Hematopoietic multipotent progenitor cell treated with erythropoietin and hydrocortisone succinate and interleukin-3 and kit ligand, for 8 days (in vitro differentiated cells): ENCODE data around the gene DGKH.

Experiments used
- DNase-seq: peaks from one replicate; pipeline ENCODE4 v3.0.0-alpha.2; 2015

The DGKH gene

DNA sequence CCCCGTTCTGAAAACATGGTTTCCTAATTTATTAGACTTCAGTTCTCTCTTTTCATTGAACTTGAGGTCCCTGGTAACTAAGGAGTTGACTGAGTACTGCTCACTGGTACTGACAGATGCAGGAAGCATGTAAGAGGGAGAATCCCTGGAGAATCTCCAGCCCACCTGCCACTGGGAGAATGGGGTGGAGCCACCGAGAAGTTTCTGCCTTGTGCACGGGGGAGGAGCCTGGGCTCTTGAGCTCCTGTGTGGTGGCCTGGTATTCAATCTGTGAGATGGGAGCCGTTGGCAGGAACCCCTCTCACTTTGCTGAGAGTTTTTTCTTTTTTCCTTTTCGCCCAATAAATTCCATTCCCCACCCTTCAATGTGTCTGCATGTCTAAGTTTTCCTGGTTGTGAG is 210.3 kb downstream of the DGKH start:
- DNase-seq, result no peak

DNA sequence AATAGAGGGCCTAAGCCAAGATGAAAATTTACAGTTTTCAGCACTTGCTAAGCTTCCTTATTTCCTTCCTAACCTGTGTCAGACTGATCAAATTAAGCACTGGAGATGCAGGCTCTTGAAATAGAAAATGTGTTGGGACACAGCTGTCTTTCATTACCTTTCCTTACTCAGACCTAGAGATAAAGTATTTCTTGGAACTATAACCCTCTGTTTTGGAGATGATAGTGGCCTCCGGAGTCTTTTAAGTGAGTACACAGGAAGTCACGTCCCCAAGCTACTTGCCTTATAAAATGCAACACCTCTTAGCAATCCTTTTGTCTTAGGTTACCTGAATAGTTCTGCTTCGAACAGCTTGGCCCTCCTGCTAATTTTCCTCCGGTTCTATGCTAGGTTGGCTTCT is 211.1 kb downstream of the DGKH start:
- DNase-seq, result peak; percentile 79

DNA sequence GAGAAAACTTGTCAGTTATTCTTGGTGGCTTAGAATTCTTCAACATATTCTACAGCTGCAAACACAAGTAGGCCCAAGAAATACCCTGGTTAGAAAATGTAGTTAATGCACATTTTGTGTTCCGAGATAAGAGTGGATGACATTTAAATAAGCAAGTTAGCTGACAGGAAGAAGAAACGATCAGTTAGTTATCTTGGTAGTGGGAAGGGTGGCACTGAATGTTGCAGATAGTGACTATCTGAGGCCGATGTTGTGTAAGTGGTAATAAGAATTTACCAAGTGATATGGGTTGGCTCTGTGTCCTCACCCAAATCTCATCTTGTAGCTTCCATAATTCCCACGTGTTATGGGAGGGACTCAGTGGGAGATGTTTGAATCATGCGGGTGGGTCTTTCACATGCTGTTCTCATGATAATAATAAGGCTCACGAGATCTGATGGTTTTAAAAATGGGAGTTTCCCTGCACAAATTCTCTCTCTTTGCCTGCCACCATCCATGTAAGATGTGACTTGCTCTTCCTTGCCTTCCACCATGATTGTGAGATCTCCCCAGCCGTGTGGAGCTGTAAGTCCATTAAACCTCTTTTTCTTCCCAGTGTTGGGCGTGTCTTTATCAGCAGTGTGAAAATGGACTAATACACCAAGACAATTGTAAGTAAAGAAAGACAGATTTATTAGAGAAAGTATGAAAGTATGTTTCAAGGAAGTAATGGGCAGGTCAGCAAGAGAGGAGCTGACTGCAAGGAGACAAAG is 212.6 kb downstream of the DGKH start:
- peak; percentile 60 for DNase-seq

DNA sequence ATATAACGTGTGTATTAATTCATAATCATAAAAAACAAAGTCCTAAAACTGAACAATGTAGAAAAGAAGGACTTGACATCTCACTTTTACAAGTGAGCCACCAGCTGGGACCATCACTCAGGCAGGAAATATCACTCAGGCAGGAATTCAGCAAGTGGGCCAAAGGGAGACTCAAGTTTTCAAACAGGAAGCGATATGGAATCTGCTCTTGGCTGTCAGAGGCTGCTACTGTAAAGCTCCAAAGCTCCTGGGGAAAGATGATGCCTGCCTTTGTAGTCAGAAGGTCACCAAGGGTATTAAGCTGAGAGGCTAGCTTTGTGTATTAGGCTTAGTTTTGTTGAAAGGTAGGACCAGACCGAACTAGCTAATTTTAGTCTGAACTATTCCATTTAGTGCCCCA is 218.0 kb downstream of the DGKH start:
- no peak for DNase-seq

DNA sequence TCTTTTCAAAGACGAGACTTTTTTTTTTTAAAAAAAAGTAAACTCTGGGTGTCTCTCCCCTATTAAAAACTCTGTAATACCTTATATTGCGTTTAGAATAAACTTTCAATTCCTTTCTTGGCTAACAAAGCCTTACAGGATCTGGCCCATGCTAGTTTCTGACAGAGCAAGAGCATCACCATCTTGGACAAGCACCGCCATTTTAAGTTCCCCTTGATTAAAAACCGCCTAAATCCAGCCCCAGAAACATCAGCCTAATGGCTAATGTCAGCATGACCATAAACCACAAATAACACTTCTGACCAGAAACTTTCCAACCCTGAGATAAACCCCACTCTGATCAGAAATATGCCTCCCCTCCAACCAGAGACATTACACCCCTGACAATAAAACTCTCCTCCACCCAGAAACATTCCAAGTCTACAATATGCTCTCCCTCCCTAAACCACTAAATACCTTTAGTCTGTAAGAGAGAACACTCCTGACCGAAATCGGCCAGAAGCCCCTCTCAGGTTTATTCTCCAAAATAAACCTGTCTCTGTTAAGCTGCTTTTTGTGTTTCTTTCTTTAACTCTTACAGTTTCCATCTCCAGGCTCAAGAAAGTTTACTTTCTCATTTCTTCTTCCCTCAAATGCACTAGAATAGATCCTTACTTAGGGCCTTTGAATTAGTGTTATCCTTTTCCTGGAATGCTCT is 221.9 kb downstream of the DGKH start:
- DNase-seq, result no peak

DNA sequence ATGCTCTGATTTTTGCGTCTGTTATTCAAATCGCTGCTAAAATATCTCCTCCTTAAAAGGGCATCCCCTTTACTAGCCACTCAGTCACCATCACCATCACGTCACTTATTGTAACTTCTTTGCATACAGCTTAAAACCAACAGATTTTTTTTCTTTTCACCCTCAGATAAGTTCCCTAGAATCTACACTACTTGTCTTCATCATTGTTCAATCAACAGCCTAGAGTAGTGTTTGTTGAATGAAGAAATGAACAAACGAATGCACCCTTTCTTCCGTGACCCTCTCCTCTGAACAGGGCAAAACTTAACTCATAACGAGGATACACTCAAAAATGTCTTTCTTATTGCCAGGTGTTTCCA is 222.4 kb downstream of the DGKH start:
- DNase-seq, result no peak

DNA sequence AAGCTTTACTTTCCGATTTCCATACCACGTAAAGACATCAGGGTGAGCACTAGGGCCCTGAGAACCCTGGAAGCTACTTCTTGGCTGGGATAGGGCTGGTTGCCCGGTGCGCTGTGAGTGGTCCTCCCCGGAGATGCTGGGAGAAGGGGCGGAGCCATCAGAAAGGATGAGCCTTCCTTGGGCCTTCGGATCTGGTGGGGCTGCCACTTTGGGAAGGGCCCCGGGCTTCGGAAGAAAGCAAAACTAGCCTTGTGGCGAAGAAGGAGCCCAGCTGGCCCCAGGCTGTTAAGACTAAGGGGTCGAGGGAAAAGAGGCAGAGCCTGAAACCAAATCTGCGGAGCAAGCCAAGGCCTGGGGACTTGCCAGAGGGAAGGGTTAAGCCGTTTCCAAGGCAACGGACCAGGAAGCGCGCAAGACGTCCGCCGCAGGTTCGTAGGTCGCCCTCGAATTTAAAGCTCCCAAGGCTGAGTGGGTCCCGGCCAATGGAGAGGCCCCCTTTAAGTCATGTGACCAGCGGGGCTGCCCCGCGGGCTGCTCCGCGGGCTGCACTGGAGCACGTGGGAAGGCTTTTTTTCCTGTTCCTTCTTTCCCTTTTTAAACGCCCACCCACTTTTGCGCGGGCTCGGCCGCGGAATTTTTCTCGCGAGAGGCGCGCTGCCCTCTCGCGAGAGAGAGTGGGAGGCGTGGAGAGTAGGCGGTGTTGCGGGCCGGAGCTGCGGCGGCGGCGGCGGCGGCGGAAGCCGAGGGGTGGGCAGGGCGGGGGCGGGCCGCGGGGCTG is 223.1 kb downstream of the DGKH start:
- DNase-seq, result peak; percentile 97

DNA sequence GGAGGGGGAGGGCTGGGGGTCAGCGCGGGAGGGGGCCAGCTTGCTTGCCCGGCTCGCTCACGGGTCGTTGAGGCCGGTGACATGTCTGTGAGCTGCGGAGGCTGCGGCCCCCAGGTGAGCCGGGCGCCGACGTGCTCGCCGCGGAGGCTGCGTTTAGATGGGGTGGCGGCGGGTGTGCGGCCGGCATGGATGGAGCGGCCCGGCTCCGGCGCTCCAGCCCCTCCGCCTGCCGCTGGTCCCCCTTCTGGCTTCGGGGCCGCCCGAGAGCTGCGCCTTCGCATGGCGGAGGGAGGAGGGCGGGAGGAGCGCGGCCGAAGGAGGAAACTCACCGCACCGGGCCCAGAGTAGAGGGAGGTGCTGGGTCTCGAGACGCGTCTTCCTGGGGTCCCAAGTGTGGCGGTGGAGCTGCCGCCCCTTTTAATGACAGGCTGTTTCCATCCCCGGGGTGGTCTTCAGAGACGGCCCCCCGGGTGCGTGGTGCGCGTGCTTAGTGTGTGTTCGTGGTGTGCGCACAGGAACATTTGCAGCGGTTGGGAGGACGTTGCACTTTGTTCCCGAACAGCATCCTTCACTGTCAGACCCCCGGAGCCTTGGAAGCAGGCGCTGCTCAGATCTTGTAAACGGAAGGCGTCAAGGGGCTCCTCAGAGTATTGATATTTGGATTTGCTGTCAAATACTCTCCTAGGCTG is 223.8 kb downstream of the DGKH start, which contains the start of gene AKAP11:
Gene AKAP11 (plus strand): TSS at position 38 of the 689 bp plus-strand sequence. CDS start 14,197 bp downstream, outside the sequence.
- peak; percentile 48 for DNase-seq

DNA sequence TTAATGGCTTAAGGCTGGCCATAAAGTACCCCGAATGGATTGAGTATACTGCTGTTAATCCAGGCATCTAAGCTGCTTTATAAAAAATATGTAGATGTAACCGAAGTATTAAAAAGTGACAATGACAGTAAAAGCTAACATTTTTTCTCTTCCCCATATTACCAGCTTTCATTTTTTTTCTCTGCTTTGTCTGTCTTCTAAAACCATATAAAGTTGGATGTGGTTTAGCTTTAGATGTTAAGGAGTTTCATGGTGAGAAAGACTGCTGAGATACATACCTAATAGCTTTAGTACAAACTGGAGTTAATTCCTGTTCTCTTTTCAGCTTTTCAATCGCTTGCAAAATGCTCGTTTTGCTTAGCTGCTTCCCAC is 224.3 kb downstream of the DGKH start:
- peak; percentile 25 for DNase-seq

DNA sequence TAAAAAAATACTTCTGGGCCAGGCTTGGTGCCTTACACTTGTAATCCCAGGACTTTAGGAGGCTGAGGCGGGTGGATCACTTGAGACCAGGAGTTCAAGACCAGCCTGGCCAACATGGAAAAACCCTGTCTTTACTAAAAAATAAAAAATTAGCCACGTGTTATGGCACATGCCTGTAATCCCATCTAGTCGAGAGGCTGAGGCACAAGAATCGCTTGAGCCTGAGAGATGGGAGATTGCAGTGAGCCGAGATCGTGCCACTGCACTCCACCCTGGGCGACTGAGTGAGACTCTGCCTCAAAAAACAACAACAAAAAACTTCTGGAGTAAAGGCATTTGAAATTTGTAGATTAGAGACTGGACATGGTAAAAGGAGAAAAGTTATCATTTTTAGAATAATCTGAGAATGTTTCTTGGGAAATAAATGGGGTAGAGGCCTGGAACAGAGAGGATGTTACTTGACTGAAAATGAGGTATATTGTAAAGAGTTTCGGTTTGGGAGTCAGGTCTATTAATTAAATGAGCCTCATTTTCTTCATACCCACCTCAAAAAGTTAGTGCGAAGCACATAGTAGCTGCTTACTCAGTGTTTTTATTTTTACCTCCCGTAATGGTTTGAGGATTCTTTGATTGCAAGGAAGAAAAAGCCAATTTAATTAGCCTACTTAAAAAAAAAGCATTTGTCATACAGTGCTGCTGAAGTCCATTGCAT is 226.1 kb downstream of the DGKH start:
- DNase-seq, result no peak

DNA sequence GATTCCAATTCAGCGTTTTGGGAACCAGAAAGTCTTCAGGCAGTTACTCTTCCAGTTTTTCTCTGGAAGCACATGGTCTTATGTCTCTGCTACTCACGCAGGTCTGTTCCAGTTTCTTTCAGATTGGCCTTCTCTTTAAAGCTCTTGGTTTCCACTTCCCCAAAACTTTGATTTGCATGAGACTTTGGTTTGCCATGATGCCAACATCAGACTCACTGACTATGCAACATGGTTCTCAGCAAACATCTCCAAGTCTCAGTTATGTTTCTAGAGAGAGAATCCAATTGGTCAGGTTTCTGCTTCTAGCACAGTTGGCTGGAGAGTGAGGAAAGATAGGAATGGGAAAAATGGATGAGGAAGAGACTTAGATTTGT is 226.6 kb downstream of the DGKH start:
- DNase-seq, result no peak

DNA sequence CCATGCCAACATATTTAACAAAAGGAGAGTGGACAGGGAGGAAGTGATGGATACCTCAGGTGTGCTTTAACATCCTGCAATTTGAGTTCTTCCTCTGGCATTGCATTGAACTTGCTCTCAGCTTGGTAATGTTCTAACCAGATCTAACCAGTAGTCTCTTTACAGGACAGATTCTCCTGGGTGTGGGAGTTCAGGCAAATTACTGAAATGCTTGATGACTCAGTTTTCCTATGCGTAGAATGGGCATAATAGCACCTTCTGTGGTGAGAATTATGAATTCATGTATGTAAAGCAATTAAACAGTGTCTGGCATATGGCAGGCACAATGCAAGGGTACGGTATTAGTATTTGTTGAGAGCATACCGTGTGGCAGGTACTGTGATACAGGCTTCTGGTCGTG is 227.1 kb downstream of the DGKH start:
- DNase-seq, result no peak

DNA sequence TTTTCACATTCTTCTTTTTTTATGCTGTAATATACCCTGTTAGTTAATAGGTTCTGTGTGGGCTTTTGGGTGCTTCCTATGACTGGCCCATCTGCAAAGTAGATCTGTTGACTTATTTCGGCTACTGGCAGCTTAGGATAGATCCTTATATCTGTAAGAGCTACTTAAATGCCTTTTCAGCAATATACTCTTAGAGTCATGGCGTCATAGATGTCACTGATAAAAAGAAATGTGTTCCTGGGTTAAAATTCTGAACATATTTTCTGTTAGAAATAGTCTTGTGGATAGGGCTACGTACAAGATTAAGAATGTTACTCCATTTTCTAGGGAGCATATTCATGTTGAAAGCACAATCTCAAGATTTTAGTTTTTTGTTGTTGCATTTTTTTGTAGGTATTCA is 228.2 kb downstream of the DGKH start:
- no peak for DNase-seq

DNA sequence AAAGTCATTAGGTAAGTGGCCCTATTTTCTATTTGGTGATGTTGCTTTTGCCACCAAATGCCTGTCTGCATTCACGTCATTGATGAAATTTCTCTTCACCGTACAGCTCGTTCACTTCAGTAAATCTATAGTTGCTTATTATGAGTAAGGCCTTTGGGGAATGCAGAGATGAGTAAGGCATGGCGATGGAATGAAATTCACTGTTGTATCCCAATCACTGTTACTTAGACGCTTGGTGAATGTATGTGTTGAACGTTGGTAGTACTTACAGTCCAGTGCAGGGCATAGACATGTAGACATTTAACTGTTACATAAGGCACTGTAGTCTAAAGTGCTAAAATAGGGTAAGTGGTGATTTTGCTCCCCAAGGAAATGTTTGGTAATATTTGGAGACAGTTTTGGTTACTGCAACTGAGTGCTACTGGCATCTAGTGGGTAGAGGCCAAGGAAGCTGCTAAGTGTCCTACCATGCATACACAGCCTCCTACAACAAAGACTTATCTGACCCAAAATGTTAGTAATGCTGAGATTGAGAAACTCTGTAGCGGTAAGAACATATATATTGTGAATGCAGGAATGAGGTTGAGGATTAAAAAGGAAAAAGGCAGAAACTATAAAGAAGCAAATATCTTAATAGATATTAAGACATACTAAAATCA is 229.3 kb downstream of the DGKH start:
- no peak for DNase-seq

DNA sequence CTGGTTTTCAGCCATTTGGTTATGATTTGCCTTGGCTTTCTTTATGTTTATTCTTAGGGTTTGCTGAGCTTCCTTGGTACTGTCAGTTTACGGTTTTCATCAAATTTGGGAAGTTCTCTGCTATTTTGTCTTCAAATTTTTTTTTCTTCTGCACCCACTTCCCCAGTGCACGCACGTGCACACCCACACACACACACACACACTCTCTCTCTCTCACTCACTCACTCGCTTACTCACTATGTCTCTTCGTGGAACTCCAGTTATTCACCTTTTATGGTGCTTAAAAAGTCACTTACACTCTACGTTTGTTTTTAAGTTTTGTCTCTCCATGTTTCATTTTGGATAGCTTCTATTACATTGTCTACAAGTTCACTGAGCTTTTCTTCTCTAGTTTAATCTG is 230.6 kb downstream of the DGKH start:
- no peak for DNase-seq

DNA sequence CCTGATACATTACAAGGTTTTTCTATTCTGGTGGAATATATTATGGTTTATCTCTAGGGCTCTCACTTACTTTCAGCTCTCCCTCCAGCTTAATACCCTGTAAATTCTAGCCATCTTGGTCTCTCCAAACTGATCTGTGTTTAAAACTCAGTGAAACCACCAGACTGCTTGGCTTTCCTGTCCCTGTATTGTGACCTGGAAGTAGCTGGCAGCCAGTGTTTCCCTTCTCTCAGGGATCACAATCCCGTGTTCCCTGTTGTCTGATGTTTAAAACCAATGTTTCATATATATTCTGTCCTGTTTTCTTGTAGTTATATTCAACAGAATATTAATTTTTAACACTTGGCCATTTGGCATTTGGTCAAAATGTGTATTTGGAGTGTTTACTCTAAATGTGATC is 231.5 kb downstream of the DGKH start:
- no peak for DNase-seq

DNA sequence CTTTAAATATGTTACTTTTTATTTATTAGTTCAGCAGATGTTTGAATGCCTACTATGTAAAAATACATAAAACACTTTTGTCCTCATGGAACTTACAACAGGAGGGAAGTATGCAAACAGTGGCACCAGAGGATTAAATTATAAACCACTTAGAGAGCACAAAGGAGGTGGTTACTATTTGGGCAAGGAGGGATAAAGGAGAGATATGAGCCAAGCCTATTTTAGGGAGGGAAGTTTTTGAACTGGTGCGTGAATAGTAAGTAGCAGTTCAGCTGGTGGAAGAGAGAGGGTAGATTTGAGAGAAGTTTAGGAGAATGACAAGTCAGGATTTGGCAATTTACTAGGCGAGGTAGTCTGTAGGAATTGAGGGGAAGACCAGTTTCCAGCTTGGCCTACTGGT is 232.1 kb downstream of the DGKH start:
- DNase-seq, result no peak

DNA sequence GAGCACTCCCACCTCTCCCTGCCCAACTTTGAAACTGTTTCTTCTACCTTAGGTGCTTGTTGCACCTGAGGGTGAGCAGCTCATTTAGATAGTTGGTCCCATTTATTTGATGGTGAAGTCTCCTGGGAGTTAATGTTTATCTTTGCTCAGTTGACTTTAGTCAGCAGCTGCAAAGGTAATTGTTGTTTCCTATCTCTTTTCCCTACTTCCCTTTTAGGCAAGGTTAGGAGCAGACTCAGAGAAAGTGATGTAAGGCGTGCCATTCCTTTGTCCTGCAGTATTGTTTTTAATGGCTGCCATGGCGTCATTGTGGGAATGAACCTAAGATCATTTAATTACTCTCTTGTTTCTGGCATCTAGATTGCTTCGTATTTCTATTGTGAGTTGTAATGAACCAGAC is 235.1 kb downstream of the DGKH start:
- no peak for DNase-seq

DNA sequence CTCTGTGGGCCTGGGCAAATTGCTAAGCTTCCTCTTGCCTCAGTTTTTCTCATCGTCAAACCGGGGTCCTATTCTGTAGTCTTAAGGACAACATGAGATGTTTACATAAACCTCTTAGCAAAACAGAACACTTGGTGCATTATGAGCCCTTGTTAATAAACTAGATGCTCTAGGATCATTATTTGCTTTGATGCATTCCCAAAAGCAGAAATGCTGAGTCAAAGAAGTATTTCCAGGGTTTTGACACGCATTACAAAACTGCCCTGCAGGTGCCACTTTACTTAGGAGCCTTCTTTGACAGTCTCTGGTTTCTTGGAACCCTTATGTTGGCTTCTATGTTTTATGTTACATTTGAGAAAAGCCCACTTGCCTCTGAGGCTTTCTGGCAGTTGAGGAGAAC is 235.6 kb downstream of the DGKH start:
- no peak for DNase-seq
